Psoas muscle (tissue), 8 donors: ENCODE measurements around the gene TRIM33. TPM values are rescaled to one million over a fixed set of nuclear protein-coding genes. Genes with fewer than 3 reads are reported as not detected.

Experiments used
- ATAC-seq, 4 donors: fragments of 200-7000 bp; cut with Tn5 transposase; one replicate each; pipeline ENCODE4 v1.9.1; 2020; ENCODE audit warnings: moderate library complexity in 3 of 4, mild to moderate bottlenecking in 2 of 4
- DNase-seq, 2 donors: peaks; one replicate each; pipeline ENCODE4 v3.0.0-alpha.2; 2020
- H3K27ac ChIP-seq: fragments of 200-600 bp; one replicate; pipeline ENCODE4 v1.8.0; 2022
- H3K27me3 ChIP-seq, 3 donors: fragments of 200-600 bp in 1 of 3; one replicate each; pipeline versions ENCODE4 v1.6.1 to v1.8.0; 2013 to 2022; ENCODE audit warnings: low read length in 2 of 3, mild to moderate bottlenecking in 2 of 3, moderate library complexity in 1 of 3; ENCODE audit not compliant: insufficient read depth in 3 of 3
- H3K36me3 ChIP-seq, 2 donors: fragments of 200-600 bp in 1 of 2; one replicate each; pipeline versions ENCODE4 v1.6.1 to v1.8.0; 2013 to 2022; ENCODE audit warnings: low read depth in 1 of 2, mild to moderate bottlenecking in 1 of 2, moderate library complexity in 1 of 2; ENCODE audit not compliant: insufficient read depth in 1 of 2
- H3K4me1 ChIP-seq: fragments of 200-600 bp; one replicate; pipeline ENCODE4 v1.8.0; 2022
- H3K4me3 ChIP-seq: fragments of 200-600 bp; one replicate; pipeline ENCODE4 v1.8.0; 2022; ENCODE audit warnings: mild to moderate bottlenecking
- H3K9me3 ChIP-seq: fragments of 200-600 bp; one replicate; pipeline ENCODE4 v1.8.0; 2022
- CTCF ChIP-seq: fragments of 200-600 bp; IDR thresholded peaks from one replicate; pipeline ENCODE4 v1.8.0; 2022; ENCODE audit warnings: antibody characterized with exemption
- WGBS, 3 donors: extraction: QIAGEN DNeasy Blood & Tissue Kit; methylation state at CpG; one replicate each; pipeline versions ENCODE4 v1.1.6 to v1.1.7; 2013; 5-methylcytosine and 5-hydroxymethylcytosine counted together
- intact Hi-C, 2 donors: fragments of 100-400 bp; cut with DNase I; formaldehyde crosslinking; loops; one replicate each; pipeline versions ENCODE4 v1.11.0 to v1.14.2; 2022
- polyA plus RNA-seq, 3 donors: library from polyadenylated mRNA; stranded (reverse); fragments of 200-250 nt; gene quantifications; one replicate each; pipeline ENCODE4 v1.2.3, GENCODE V29; 2013
- total RNA-seq, 4 donors: library from RNA; stranded (reverse); fragmentation: NEBNext Ultra II Directional in 2 of 4; extraction: Animal tissue kit (Norgen Biotek cat#: 25700) in 2 of 4; gene quantifications; one replicate each; pipeline versions ENCODE4 v1.2.1 to v1.2.4, GENCODE V29; 2021 to 2023
- donor health status: healthy with polysubstance abuse.
- donor health status: DM: no; HTN: no; CAD: no; lungs with moderate emphysema.
- donor health status: Bipolar disorder and iron deficiency.
- donor health status: healthy.
- donor health status: DM: yes; HTN: yes; CAD: no.
- donor health status: DM: no; HTN: no; CAD: no.
- donor health status: DM: no; HTN: no; CAD: no.
- donor health status: DM: yes; HTN: yes; CAD: no.

The TRIM33 gene
- total and polyA plus RNA-seq, 7 donors: 4.6 to 22.0 (median 15.2) TPM

GRCh38 chr1:114552106-114552639 lies 41.2 kb upstream of the TRIM33 start:
- Histone ChIP-seq H3K36me3 (no peaks in the 10 kb centered on the region), H3K4me1 (no peaks in the 10 kb centered on the region), H3K27me3 (no peaks in the 10 kb centered on the region), H3K4me3 (no peak overlapping the region), H3K9me3 (no peaks in the 10 kb centered on the region), H3K27ac (no peak overlapping the region)
- ATAC-seq (no peak), DNase-seq (no peak)
- 90 to 93% (median 93%) methylated on average over 7 of the region's 7 CpGs for WGBS, 3 donors
- intact Hi-C loops: loop anchor here in 1 of 2 donors (10.0 kb wide), 1 partner anchor 207 kb away; no protein-coding TSS in a partner anchor
- TF ChIP-seq CTCF: no peak

GRCh38 chr1:114551400-114551799 lies 40.4 kb upstream of the TRIM33 start:
- TF ChIP-seq CTCF: no peak
- Histone ChIP-seq H3K27ac (no peak overlapping the region), H3K27me3 (no peaks in the 10 kb centered on the region), H3K9me3 (no peaks in the 10 kb centered on the region), H3K36me3 (no peaks in the 10 kb centered on the region), H3K4me1 (no peaks in the 10 kb centered on the region), H3K4me3 (no peak overlapping the region)
- WGBS, 3 donors: 78 to 92% (median 80%) methylated on average over 4 of the region's 4 CpGs
- DNase-seq (no peak), ATAC-seq (no peak)
- intact Hi-C loops: loop anchor here in 1 of 2 donors (10.0 kb wide), 1 partner anchor 207 kb away; no protein-coding TSS in a partner anchor

GRCh38 chr1:114550336-114550735 lies 39.3 kb upstream of the TRIM33 start:
- Histone ChIP-seq H3K36me3 (peaks cover 0 to 5% of the 10 kb centered on the region in 2 donors), H3K4me1 (no peaks in the 10 kb centered on the region), H3K27me3 (no peaks in the 10 kb centered on the region), H3K9me3 (no peaks in the 10 kb centered on the region), H3K4me3 (no peak overlapping the region), H3K27ac (no peak overlapping the region)
- DNase-seq: no peak
- 96 to 100% (median 98%) methylated on average over 2 of the region's 2 CpGs for WGBS, 3 donors
- TF ChIP-seq CTCF: no peak
- no peak for ATAC-seq
- intact Hi-C loops: loop anchor here in 1 of 2 donors (10.0 kb wide), 1 partner anchor 206 kb away; no protein-coding TSS in a partner anchor

- H3K27ac ChIP-seq: no peak overlapping the region
- DNase-seq (no peak), ATAC-seq (no peak)
- H3K4me3 ChIP-seq: no peak overlapping the region
- intact Hi-C loops: no loop called here
- TF ChIP-seq CTCF: no peak
- H3K4me1 ChIP-seq: no peaks in the 10 kb centered on the region
- no peaks in the 10 kb centered on the region for H3K27me3 ChIP-seq
- H3K36me3 ChIP-seq: peaks cover 0 to 16% of the 10 kb centered on the region in 2 donors
- H3K9me3 ChIP-seq: no peaks in the 10 kb centered on the region
- WGBS, 3 donors: 53 to 71% (median 54%) methylated on average over 4 of the region's 4 CpGs
Measured at GRCh38 chr1:114549137-114549536, 38.1 kb upstream of the TRIM33 start.

- no peak for ATAC-seq
- Histone ChIP-seq H3K9me3 (no peaks in the 10 kb centered on the region), H3K36me3 (peaks cover 0 to 21% of the 10 kb centered on the region in 2 donors), H3K27ac (no peak overlapping the region), H3K4me3 (no peak overlapping the region), H3K27me3 (no peaks in the 10 kb centered on the region), H3K4me1 (no peaks in the 10 kb centered on the region)
- intact Hi-C loops: no loop called here
- TF ChIP-seq CTCF: no peak
- no peak for DNase-seq
- 78 to 89% (median 85%) methylated on average over 1 of the region's 1 CpG for WGBS, 3 donors
Measured at GRCh38 chr1:114547076-114547475, 36.1 kb upstream of the TRIM33 start.
